ENCODE data around the gene PIGK. TPM values are rescaled to one million over a fixed set of nuclear protein-coding genes. Genes with fewer than 3 reads are reported as not detected.

The PIGK gene
- total and polyA plus RNA-seq, 10 of the 15 experiments (the other 5 are each of a cell fraction or from before 2014, with no cell fraction given) = 9.1 to 27.4 (median 16.9) TPM

DNA sequence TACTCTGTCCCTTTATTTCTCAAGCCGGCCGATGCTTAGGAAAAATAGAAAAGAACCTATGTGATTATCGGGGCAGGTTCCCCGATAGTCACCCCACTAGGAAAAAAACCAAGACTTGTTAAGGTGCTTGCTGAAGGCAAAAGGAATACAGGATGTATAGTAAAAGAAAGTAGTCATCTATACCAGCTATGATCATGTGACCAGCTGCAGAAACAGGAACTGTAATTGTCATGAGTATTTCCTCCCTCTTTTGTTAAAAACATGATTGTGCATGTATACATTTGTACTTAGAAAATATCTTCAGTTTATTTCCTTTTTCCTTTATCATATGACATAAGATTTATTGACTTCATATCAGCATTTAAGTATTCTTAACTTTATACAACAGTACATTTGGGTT is 30.5 kb downstream of the PIGK start:
- WGBS (ENCODE audit: insufficient coverage, insufficient replicate concordance, low lambda C conversion rate, missing lambda C conversion rate) = 96% methylated on average over 4 of the region's 4 CpGs
- no peaks in the 10 kb centered on the region for H3K36me3 ChIP-seq (ENCODE audit: control insufficient read depth in 2 of 2, insufficient read depth in 2 of 2, low read length in 1 of 2)
- H3K4me2 ChIP-seq (ENCODE audit: control insufficient read depth, insufficient read depth) = no peak overlapping the region
- no peak overlapping the region for H3K4me3 ChIP-seq
- in situ Hi-C loops (cut with MboI) (no loop called here), intact Hi-C loops (cut with micrococcal nuclease; ENCODE audit: unreplicated experiment) (no loop called here)
- no peaks in the 10 kb centered on the region for H3K4me1 ChIP-seq (ENCODE audit: control insufficient read depth, insufficient read depth, low read length)
- H3K9ac ChIP-seq (ENCODE audit: control insufficient read depth, insufficient read depth, low read length) = no peak overlapping the region
- H3K79me2 ChIP-seq (ENCODE audit: control insufficient read depth, insufficient read depth, low read length) = no peaks in the 10 kb centered on the region
- RAD21 ChIA-PET (ENCODE audit: unreplicated experiment) = no interaction called here
- no peak overlapping the region for H2AFZ ChIP-seq (ENCODE audit: control insufficient read depth, low read depth, low read length)
- H3K27ac ChIP-seq (ENCODE audit: control insufficient read depth, insufficient read depth) = no peak overlapping the region
- ATAC-seq (no peak), DNase-seq (ENCODE audit: low read depth, low spot score) (no peak), FAIRE-seq (no peak)
- H4K20me1 ChIP-seq (ENCODE audit: control insufficient read depth, insufficient read depth) = no peaks in the 10 kb centered on the region
- POLR2A ChIA-PET = no interaction called here
- no peaks in the 10 kb centered on the region for H3K27me3 ChIP-seq (replicated peaks in 1 of 2; ENCODE audit: control insufficient read depth in 2 of 2, insufficient read depth in 2 of 2, low read length in 1 of 2)
- TF ChIP-seq RBBP5 (conservative IDR thresholded peaks at IDR 0.05) (no peak), BMI1 (IDR thresholded peaks at IDR 0.05; ENCODE audit: borderline replicate concordance) (no peak), ETV6 (conservative IDR thresholded peaks at IDR 0.05 in 1 of 2, IDR thresholded peaks at IDR 0.05 in 1 of 2; ENCODE audit: borderline replicate concordance in 1 of 2, low read depth in 1 of 2) (no peak), SMARCA5 (IDR thresholded peaks at IDR 0.05) (no peak), BCL11A (IDR thresholded peaks at IDR 0.05; ENCODE audit: low read depth, low read length) (no peak), KAT2A (conservative IDR thresholded peaks at IDR 0.05; ENCODE audit: control insufficient read depth, low read depth, low read length) (no peak), PML (IDR thresholded peaks at IDR 0.05; ENCODE audit: low read length) (no peak), NFYA (IDR thresholded peaks at IDR 0.05; ENCODE audit: borderline replicate concordance, low read depth, low read length) (no peak), MEF2A (IDR thresholded peaks at IDR 0.05; ENCODE audit: insufficient read depth, low read depth, low read length) (no peak), HDAC6 (IDR thresholded peaks at IDR 0.05; ENCODE audit: unreplicated experiment) (no peak), SPI1 (IDR thresholded peaks at IDR 0.05; ENCODE audit: borderline replicate concordance, insufficient read depth, low read depth, low read length) (no peak; the same call in 1 of the 2 replicates), FOS (IDR thresholded peaks at IDR 0.05; ENCODE audit: borderline replicate concordance, extremely low read depth, insufficient read length) (no peak)
- TF ChIP-seq, protein P1, sequence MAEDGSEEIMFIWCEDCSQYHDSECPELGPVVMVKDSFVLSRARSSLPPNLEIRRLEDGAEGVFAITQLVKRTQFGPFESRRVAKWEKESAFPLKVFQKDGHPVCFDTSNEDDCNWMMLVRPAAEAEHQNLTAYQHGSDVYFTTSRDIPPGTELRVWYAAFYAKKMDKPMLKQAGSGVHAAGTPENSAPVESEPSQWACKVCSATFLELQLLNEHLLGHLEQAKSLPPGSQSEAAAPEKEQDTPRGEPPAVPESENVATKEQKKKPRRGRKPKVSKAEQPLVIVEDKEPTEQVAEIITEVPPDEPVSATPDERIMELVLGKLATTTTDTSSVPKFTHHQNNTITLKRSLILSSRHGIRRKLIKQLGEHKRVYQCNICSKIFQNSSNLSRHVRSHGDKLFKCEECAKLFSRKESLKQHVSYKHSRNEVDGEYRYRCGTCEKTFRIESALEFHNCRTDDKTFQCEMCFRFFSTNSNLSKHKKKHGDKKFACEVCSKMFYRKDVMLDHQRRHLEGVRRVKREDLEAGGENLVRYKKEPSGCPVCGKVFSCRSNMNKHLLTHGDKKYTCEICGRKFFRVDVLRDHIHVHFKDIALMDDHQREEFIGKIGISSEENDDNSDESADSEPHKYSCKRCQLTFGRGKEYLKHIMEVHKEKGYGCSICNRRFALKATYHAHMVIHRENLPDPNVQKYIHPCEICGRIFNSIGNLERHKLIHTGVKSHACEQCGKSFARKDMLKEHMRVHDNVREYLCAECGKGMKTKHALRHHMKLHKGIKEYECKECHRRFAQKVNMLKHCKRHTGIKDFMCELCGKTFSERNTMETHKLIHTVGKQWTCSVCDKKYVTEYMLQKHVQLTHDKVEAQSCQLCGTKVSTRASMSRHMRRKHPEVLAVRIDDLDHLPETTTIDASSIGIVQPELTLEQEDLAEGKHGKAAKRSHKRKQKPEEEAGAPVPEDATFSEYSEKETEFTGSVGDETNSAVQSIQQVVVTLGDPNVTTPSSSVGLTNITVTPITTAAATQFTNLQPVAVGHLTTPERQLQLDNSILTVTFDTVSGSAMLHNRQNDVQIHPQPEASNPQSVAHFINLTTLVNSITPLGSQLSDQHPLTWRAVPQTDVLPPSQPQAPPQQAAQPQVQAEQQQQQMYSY (CRISPR knock-in tag; IDR thresholded peaks at IDR 0.05) = no peak
- TF ChIP-seq, protein P2, sequence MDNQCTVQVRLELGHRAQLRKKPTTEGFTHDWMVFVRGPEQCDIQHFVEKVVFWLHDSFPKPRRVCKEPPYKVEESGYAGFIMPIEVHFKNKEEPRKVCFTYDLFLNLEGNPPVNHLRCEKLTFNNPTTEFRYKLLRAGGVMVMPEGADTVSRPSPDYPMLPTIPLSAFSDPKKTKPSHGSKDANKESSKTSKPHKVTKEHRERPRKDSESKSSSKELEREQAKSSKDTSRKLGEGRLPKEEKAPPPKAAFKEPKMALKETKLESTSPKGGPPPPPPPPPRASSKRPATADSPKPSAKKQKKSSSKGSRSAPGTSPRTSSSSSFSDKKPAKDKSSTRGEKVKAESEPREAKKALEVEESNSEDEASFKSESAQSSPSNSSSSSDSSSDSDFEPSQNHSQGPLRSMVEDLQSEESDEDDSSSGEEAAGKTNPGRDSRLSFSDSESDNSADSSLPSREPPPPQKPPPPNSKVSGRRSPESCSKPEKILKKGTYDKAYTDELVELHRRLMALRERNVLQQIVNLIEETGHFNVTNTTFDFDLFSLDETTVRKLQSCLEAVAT (IDR thresholded peaks at IDR 0.05) = no peak
- TF ChIP-seq, protein P3, sequence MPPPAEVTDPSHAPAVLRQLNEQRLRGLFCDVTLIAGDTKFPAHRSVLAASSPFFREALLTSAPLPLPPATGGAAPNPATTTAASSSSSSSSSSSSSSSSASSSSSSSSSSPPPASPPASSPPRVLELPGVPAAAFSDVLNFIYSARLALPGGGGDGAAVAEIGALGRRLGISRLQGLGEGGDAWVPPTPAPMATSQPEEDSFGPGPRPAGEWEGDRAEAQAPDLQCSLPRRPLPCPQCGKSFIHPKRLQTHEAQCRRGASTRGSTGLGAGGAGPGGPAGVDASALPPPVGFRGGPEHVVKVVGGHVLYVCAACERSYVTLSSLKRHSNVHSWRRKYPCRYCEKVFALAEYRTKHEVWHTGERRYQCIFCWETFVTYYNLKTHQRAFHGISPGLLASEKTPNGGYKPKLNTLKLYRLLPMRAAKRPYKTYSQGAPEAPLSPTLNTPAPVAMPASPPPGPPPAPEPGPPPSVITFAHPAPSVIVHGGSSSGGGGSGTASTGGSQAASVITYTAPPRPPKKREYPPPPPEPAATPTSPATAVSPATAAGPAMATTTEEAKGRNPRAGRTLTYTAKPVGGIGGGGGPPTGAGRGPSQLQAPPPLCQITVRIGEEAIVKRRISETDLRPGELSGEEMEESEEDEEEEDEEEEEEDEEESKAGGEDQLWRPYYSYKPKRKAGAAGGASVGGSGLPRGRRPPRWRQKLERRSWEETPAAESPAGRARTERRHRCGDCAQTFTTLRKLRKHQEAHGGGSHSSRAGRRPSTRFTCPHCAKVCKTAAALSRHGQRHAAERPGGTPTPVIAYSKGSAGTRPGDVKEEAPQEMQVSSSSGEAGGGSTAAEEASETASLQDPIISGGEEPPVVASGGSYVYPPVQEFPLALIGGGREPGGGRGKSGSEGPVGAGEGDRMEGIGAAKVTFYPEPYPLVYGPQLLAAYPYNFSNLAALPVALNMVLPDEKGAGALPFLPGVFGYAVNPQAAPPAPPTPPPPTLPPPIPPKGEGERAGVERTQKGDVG (CRISPR knock-in tag; IDR thresholded peaks at IDR 0.05) = no peak
- TF ChIP-seq, protein P4, sequence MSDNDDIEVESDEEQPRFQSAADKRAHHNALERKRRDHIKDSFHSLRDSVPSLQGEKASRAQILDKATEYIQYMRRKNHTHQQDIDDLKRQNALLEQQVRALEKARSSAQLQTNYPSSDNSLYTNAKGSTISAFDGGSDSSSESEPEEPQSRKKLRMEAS (IDR thresholded peaks at IDR 0.05; ENCODE audit: low read depth, low read length) = no peak
- H3K9me3 ChIP-seq (replicated peaks; ENCODE audit: control insufficient read depth, insufficient read depth, low read length) = no peaks in the 10 kb centered on the region
- SMC1A ChIA-PET (ENCODE audit: uncharacterized antibody, unreplicated experiment) = no interaction called here
- no TSS peak for BruUV-seq (replicated peaks)
- CTCF ChIA-PET = no interaction called here

Data from GM12878 (cell line).